Thyroid gland (tissue), 4 donors: ENCODE data around the gene ANKRD28.

Experiments
- POLR2A ChIP-seq, 2 donors: fragments of 450-650 bp; IDR thresholded peaks; one replicate each; pipeline ENCODE4 v1.6.1; 2017; ENCODE audit warnings: antibody characterized with exemption in 2 of 2, mild to moderate bottlenecking in 2 of 2, moderate library complexity in 1 of 2
- TF ChIP-seq, protein P1 (sequence below), 6 experiments: fragments of 200-600 bp in 3 of 6; fragments of 450-650 bp in 3 of 6; sonication (generic) in 3 of 6; IDR thresholded peaks; one replicate each; pipeline ENCODE4 v1.5.1; 2016 to 2019; ENCODE audit warnings: antibody characterized with exemption in 6 of 6, mild to moderate bottlenecking in 2 of 6, inconsistent platforms in 1 of 6, moderate library complexity in 1 of 6

DNA sequence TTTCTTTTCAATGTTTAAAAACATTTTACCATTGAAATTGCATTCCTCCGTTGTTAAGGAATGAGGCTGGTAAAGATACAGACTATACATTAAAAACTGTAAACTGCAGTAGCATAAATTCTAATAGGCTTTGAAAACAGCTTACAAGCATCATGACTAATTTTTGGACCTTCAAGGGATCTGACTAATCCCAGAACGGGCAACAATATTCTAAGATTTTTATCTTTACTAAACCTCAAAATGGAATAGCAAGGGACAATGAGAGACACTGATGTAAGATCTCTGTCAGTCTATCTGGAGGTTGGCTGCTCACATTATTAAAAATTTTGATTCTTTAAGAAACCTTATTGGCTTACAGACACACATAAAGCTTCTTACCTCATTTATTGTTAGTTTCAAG, 121.5 kb downstream of the ANKRD28 start:
- TF ChIP-seq, protein P1, sequence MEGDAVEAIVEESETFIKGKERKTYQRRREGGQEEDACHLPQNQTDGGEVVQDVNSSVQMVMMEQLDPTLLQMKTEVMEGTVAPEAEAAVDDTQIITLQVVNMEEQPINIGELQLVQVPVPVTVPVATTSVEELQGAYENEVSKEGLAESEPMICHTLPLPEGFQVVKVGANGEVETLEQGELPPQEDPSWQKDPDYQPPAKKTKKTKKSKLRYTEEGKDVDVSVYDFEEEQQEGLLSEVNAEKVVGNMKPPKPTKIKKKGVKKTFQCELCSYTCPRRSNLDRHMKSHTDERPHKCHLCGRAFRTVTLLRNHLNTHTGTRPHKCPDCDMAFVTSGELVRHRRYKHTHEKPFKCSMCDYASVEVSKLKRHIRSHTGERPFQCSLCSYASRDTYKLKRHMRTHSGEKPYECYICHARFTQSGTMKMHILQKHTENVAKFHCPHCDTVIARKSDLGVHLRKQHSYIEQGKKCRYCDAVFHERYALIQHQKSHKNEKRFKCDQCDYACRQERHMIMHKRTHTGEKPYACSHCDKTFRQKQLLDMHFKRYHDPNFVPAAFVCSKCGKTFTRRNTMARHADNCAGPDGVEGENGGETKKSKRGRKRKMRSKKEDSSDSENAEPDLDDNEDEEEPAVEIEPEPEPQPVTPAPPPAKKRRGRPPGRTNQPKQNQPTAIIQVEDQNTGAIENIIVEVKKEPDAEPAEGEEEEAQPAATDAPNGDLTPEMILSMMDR (IDR thresholded peaks at IDR 0.05), result no peak
- no peak for TF ChIP-seq POLR2A (IDR thresholded peaks at IDR 0.05)
